Measurements from ENCODE around the gene WNT6.

WNT6 gene

GRCh38 chr2:218859556-218859987 is at the start of gene WNT6:
TSS of gene WNT6 (plus strand) at chr2:218859805. CDS start at chr2:218860038, 233 bp downstream.
- no peak for DNase-seq (ENCODE audit: low read depth)

- DNase-seq (ENCODE audit: low read depth), result no peak
Measured at GRCh38 chr2:218810256-218810655, 49.3 kb upstream of the WNT6 start.

- no peak for DNase-seq (ENCODE audit: low read depth)
Measured at GRCh38 chr2:218811382-218811781, 48.2 kb upstream of the WNT6 start.

- DNase-seq (ENCODE audit: low read depth), result no peak
Measured at GRCh38 chr2:218812096-218812815, 47.3 kb upstream of the WNT6 start.

GRCh38 chr2:218812861-218813260 is 46.7 kb upstream of the WNT6 start:
- DNase-seq (ENCODE audit: low read depth), result no peak

- DNase-seq (ENCODE audit: low read depth), result no peak
Measured at GRCh38 chr2:218813771-218814460, 45.7 kb upstream of the WNT6 start.

- DNase-seq (ENCODE audit: low read depth), result no peak
Measured at GRCh38 chr2:218814540-218815243, 44.9 kb upstream of the WNT6 start.

GRCh38 chr2:218815244-218815637 is 44.4 kb upstream of the WNT6 start:
- DNase-seq (ENCODE audit: low read depth), result no peak

- DNase-seq (ENCODE audit: low read depth), result no peak
Measured at GRCh38 chr2:218815649-218816048, 44.0 kb upstream of the WNT6 start.

- DNase-seq (ENCODE audit: low read depth), result no peak
Measured at GRCh38 chr2:218816561-218817011, 43.0 kb upstream of the WNT6 start.

GRCh38 chr2:218819093-218819492 is 40.5 kb upstream of the WNT6 start:
- DNase-seq (ENCODE audit: low read depth), result no peak

- DNase-seq (ENCODE audit: low read depth), result no peak
Measured at GRCh38 chr2:218820746-218821369, 38.7 kb upstream of the WNT6 start.

GRCh38 chr2:218821605-218822211 is 37.9 kb upstream of the WNT6 start:
- DNase-seq (ENCODE audit: low read depth), result no peak

- no peak for DNase-seq (ENCODE audit: low read depth)
Measured at GRCh38 chr2:218822622-218823021, 37.0 kb upstream of the WNT6 start.

GRCh38 chr2:218823196-218823855 is 36.3 kb upstream of the WNT6 start:
- DNase-seq (ENCODE audit: low read depth), result no peak

- no peak for DNase-seq (ENCODE audit: low read depth)
Measured at GRCh38 chr2:218824004-218824403, 35.6 kb upstream of the WNT6 start.

GRCh38 chr2:218826791-218827190 is 32.8 kb upstream of the WNT6 start:
- DNase-seq (ENCODE audit: low read depth), result no peak

- no peak for DNase-seq (ENCODE audit: low read depth)
Measured at GRCh38 chr2:218827701-218828476, 31.7 kb upstream of the WNT6 start.

- no peak for DNase-seq (ENCODE audit: low read depth)
Measured at GRCh38 chr2:218828477-218828778, 31.2 kb upstream of the WNT6 start.

- no peak for DNase-seq (ENCODE audit: low read depth)
Measured at GRCh38 chr2:218829868-218830451, 29.6 kb upstream of the WNT6 start.
